ENCODE data around the gene EZH2. TPM values are rescaled to one million over a fixed set of nuclear protein-coding genes. Genes with fewer than 3 reads are reported as not detected.

The EZH2 gene
- polyA plus RNA-seq, 1 of the 3 experiments (the other 2 are of a cell fraction), result 30.6 TPM

GRCh38 chr7:148868378-148868674, 15.8 kb downstream of the EZH2 start:
- WGBS (ENCODE audit: low lambda C conversion rate), result 93% methylated on average over 5 of the region's 5 CpGs
- H4K20me1 ChIP-seq (ENCODE audit: insufficient read depth), result peaks cover 76% of the 10 kb centered on the region; the same call in 1 of the 2 replicates
- TF ChIP-seq JUND (IDR thresholded peaks at IDR 0.05), result no peak
- TF ChIP-seq, protein P1, sequence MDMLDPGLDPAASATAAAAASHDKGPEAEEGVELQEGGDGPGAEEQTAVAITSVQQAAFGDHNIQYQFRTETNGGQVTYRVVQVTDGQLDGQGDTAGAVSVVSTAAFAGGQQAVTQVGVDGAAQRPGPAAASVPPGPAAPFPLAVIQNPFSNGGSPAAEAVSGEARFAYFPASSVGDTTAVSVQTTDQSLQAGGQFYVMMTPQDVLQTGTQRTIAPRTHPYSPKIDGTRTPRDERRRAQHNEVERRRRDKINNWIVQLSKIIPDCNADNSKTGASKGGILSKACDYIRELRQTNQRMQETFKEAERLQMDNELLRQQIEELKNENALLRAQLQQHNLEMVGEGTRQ (IDR thresholded peaks at IDR 0.05; ENCODE audit: borderline replicate concordance, low read depth, low read length), result no peak
- no peak for TF ChIP-seq POLR2AphosphoS5 (IDR thresholded peaks at IDR 0.05; ENCODE audit: low read depth, low read length)
- no peak for TF ChIP-seq RXRA (IDR thresholded peaks at IDR 0.05; ENCODE audit: borderline replicate concordance, low read depth)
- TF ChIP-seq ELF1 (IDR thresholded peaks at IDR 0.05), result no peak
- TF ChIP-seq FOXM1 (IDR thresholded peaks at IDR 0.05; ENCODE audit: low read depth), result no peak
- no peak for TF ChIP-seq RCOR1 (IDR thresholded peaks at IDR 0.05; ENCODE audit: low read length)
- TF ChIP-seq RAD21 (IDR thresholded peaks at IDR 0.05; ENCODE audit: low read length), result no peak
- no peak for TF ChIP-seq MEF2A (IDR thresholded peaks at IDR 0.05; ENCODE audit: borderline replicate concordance, low read depth)
- no peak for TF ChIP-seq TEAD4 (IDR thresholded peaks at IDR 0.05; ENCODE audit: borderline replicate concordance, insufficient read depth)
- no peak for TF ChIP-seq GABPA (IDR thresholded peaks at IDR 0.05; ENCODE audit: low read depth)
- no peak for TF ChIP-seq NFIC (IDR thresholded peaks at IDR 0.05; ENCODE audit: borderline replicate concordance)
- POLR2A ChIA-PET, result no interaction called here
- CTCF ChIA-PET, result interaction anchor here (4.1 kb wide), 1 partner anchor 12 kb away, joined by 21 read pairs; no protein-coding TSS in a partner anchor
- H3K36me3 ChIP-seq (replicated peaks in 1 of 2; ENCODE audit: control insufficient read depth in 1 of 2, insufficient read depth in 2 of 2, low read length in 1 of 2), result no peaks in the 10 kb centered on the region
- peaks cover 0 to 2% of the 10 kb centered on the region in 2 experiments; a peak in 1 of 4 replicates for H3K4me1 ChIP-seq (ENCODE audit: control insufficient read depth in 1 of 2, insufficient read depth in 2 of 2, low read depth in 1 of 2, low read length in 1 of 2)
- H3K9ac ChIP-seq, result no peak overlapping the region
- no peak overlapping the region for H3K4me2 ChIP-seq
- peaks cover 3% of the 10 kb centered on the region for H3F3A ChIP-seq (replicated peaks; ENCODE audit: insufficient read depth)
- no peak for DNase-seq
- H3K27ac ChIP-seq (ENCODE audit: low read depth in 2 of 2, low read length in 1 of 2), result no peak overlapping the region
- no peaks in the 10 kb centered on the region for H3K27me3 ChIP-seq (ENCODE audit: insufficient read depth)
- H3K79me2 ChIP-seq (ENCODE audit: insufficient read depth), result peaks cover 99% of the 10 kb centered on the region
- H3K9me2 ChIP-seq, result no peaks in the 10 kb centered on the region
- H2AFZ ChIP-seq (ENCODE audit: low read depth), result no peak overlapping the region
- H3K4me3 ChIP-seq (ENCODE audit: low read depth in 2 of 2, low read length in 1 of 2), result no peak overlapping the region
- H3K9me3 ChIP-seq, result no peaks in the 10 kb centered on the region

GRCh38 chr7:148867596-148868377, 16.3 kb downstream of the EZH2 start:
- no peak for DNase-seq
- ChIA-PET CTCF (interaction anchor here (1.7 to 4.1 kb wide), 2 partner anchors 11 to 95 kb away, joined by 3 to 21 read pairs; no protein-coding TSS in a partner anchor), POLR2A (no interaction called here)
- Histone ChIP-seq H3K9me2 (no peaks in the 10 kb centered on the region), H3K79me2 (ENCODE audit: insufficient read depth) (peaks cover 99% of the 10 kb centered on the region), H3F3A (replicated peaks; ENCODE audit: insufficient read depth) (peaks cover 3% of the 10 kb centered on the region), H2AFZ (ENCODE audit: low read depth) (no peak overlapping the region), H3K4me1 (ENCODE audit: control insufficient read depth in 1 of 2, insufficient read depth in 2 of 2, low read depth in 1 of 2, low read length in 1 of 2) (peaks cover 2% of the 10 kb centered on the region in 2 experiments; a peak in 2 of 4 replicates), H3K9ac (no peak overlapping the region), H4K20me1 (ENCODE audit: insufficient read depth) (peaks cover 72% of the 10 kb centered on the region; the same call in 1 of the 2 replicates), H3K4me2 (no peak overlapping the region), H3K36me3 (replicated peaks in 1 of 2; ENCODE audit: control insufficient read depth in 1 of 2, insufficient read depth in 2 of 2, low read length in 1 of 2) (no peaks in the 10 kb centered on the region), H3K4me3 (ENCODE audit: low read depth in 2 of 2, low read length in 1 of 2) (no peak overlapping the region), H3K27ac (ENCODE audit: low read depth in 2 of 2, low read length in 1 of 2) (no peak overlapping the region), H3K9me3 (no peaks in the 10 kb centered on the region), H3K27me3 (ENCODE audit: insufficient read depth) (no peaks in the 10 kb centered on the region)
- WGBS (ENCODE audit: low lambda C conversion rate), result 98% methylated on average over 3 of the region's 3 CpGs
- TF ChIP-seq RFX5 (IDR thresholded peaks at IDR 0.05; ENCODE audit: low read length), result no peak
- no peak for TF ChIP-seq MEF2A (IDR thresholded peaks at IDR 0.05; ENCODE audit: borderline replicate concordance, low read depth)
- no peak for TF ChIP-seq FOSL2 (IDR thresholded peaks at IDR 0.05; ENCODE audit: borderline replicate concordance, low read depth)
- TF ChIP-seq ELF1 (IDR thresholded peaks at IDR 0.05), result no peak
- no peak for TF ChIP-seq EP300 (IDR thresholded peaks at IDR 0.05; ENCODE audit: borderline replicate concordance in 1 of 2, low read depth in 1 of 2, low read length in 1 of 2)
- TF ChIP-seq GATA2 (CRISPR knock-in tag; IDR thresholded peaks at IDR 0.05), result no peak
- no peak for TF ChIP-seq RCOR1 (IDR thresholded peaks at IDR 0.05; ENCODE audit: low read length)

Data from SK-N-SH (cell line).